Endothelial cell of umbilical vein (primary cell): ENCODE data around the gene ZMIZ1.

ENCODE experiments used
- GATA2 ChIP-seq: IDR thresholded peaks from 2 replicates; pipeline ENCODE4 v1.7.0; 2011; ENCODE audit warnings: low read depth, mild to moderate bottlenecking, moderate library complexity, mixed read lengths, low read length; ENCODE audit not compliant: insufficient read length, insufficient read depth
- MAX ChIP-seq: IDR thresholded peaks from 2 replicates; pipeline ENCODE4 v1.6.1; 2011; ENCODE audit not compliant: insufficient read depth, insufficient read length
- POLR2A ChIP-seq: IDR thresholded peaks from 2 replicates; pipeline ENCODE4 v1.6.1; 2012; ENCODE audit warnings: low read depth, mild to moderate bottlenecking, control low read depth, low read length
- POLR2AphosphoS5 ChIP-seq: IDR thresholded peaks from 2 replicates; pipeline ENCODE4 v1.6.1; 2012; ENCODE audit warnings: low read depth, mild to moderate bottlenecking, control low read depth, low read length, moderate library complexity; ENCODE audit not compliant: insufficient read depth
- TF ChIP-seq, protein P1 (sequence below), 2 donors: IDR thresholded peaks; 1 replicate in 1 of 2; 2 replicates in 1 of 2; pipeline ENCODE4 v1.5.1; 2011; ENCODE audit warnings: low read length in 2 of 2, mild to moderate bottlenecking in 2 of 2, moderate library complexity in 2 of 2, control low read depth in 1 of 2, inconsistent platforms in 1 of 2, low read depth in 1 of 2; ENCODE audit not compliant: insufficient read depth in 1 of 2; ENCODE audit errors: extremely low read depth in 1 of 2

GRCh38 chr10:79047875-79048638, 20.7 kb upstream of the ZMIZ1 start:
- TF ChIP-seq GATA2 (no peak), POLR2A (no peak), POLR2AphosphoS5 (no peak), MAX (no peak)
- TF ChIP-seq, protein P1, sequence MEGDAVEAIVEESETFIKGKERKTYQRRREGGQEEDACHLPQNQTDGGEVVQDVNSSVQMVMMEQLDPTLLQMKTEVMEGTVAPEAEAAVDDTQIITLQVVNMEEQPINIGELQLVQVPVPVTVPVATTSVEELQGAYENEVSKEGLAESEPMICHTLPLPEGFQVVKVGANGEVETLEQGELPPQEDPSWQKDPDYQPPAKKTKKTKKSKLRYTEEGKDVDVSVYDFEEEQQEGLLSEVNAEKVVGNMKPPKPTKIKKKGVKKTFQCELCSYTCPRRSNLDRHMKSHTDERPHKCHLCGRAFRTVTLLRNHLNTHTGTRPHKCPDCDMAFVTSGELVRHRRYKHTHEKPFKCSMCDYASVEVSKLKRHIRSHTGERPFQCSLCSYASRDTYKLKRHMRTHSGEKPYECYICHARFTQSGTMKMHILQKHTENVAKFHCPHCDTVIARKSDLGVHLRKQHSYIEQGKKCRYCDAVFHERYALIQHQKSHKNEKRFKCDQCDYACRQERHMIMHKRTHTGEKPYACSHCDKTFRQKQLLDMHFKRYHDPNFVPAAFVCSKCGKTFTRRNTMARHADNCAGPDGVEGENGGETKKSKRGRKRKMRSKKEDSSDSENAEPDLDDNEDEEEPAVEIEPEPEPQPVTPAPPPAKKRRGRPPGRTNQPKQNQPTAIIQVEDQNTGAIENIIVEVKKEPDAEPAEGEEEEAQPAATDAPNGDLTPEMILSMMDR (IDR thresholded peaks at IDR 0.05; ENCODE audit: extremely low read depth in 1 of 2, insufficient read depth in 1 of 2, low read depth in 1 of 2, low read length in 2 of 2) = no peak
